Stimulated activated CD4-positive, alpha-beta T cell treated with anti-CD3 and anti-CD28 coated beads, Interleukin-4, amount 100 ng/mL, for 4 hours (primary cell): ENCODE measurements around the gene PPP1R14C.
"Not testable (repeated sequence)": the region's sequence is repeated elsewhere in the genome, so short reads cannot be mapped to it uniquely, and the experiment has no call there.

Source experiments
- DNase-seq, 2 experiments: peaks; one replicate each; pipeline ENCODE4 v3.0.0-alpha.2; 2020

Gene PPP1R14C

GRCh38 chr6:150172929-150173328, 30.1 kb downstream of the PPP1R14C start:
- DNase-seq = no peak

GRCh38 chr6:150175586-150176151, 32.8 kb downstream of the PPP1R14C start:
- DNase-seq = no peak

GRCh38 chr6:150176152-150176551, 33.3 kb downstream of the PPP1R14C start:
- no peak for DNase-seq

- DNase-seq = no peak
These were observed 33.8 kb downstream of the PPP1R14C start for GRCh38 chr6:150176659-150177058.

GRCh38 chr6:150177259-150177951, 34.6 kb downstream of the PPP1R14C start:
- DNase-seq = no peak

- no peak for DNase-seq
These were observed 35.2 kb downstream of the PPP1R14C start for GRCh38 chr6:150177952-150178520.

- DNase-seq = no peak
These were observed 36.2 kb downstream of the PPP1R14C start for GRCh38 chr6:150179030-150179429.

- not testable (repeated sequence) for DNase-seq
These were observed 37.1 kb downstream of the PPP1R14C start for GRCh38 chr6:150179907-150180424.

GRCh38 chr6:150180517-150180916, 37.7 kb downstream of the PPP1R14C start:
- no peak for DNase-seq

- no peak for DNase-seq
These were observed 39.7 kb downstream of the PPP1R14C start for GRCh38 chr6:150182460-150183078.

- DNase-seq = no peak
These were observed 40.3 kb downstream of the PPP1R14C start for GRCh38 chr6:150183105-150183504.

- no peak for DNase-seq
These were observed 41.1 kb downstream of the PPP1R14C start for GRCh38 chr6:150183966-150184365.

- DNase-seq = no peak
These were observed 42.2 kb downstream of the PPP1R14C start for GRCh38 chr6:150184850-150185731.

- no peak for DNase-seq
These were observed 42.9 kb downstream of the PPP1R14C start for GRCh38 chr6:150185732-150186117.

GRCh38 chr6:150186129-150186898, 43.5 kb downstream of the PPP1R14C start:
- no peak for DNase-seq

GRCh38 chr6:150187433-150187832, 44.6 kb downstream of the PPP1R14C start:
- not testable (repeated sequence) for DNase-seq

- no peak for DNase-seq
These were observed 46.3 kb downstream of the PPP1R14C start for GRCh38 chr6:150189122-150189521.

- DNase-seq = no peak
These were observed 49.0 kb downstream of the PPP1R14C start for GRCh38 chr6:150191809-150192208.

- DNase-seq = no peak
These were observed 51.4 kb downstream of the PPP1R14C start for GRCh38 chr6:150194195-150194594.

GRCh38 chr6:150195996-150196417, 53.2 kb downstream of the PPP1R14C start:
- no peak for DNase-seq

- DNase-seq = no peak
These were observed 54.3 kb downstream of the PPP1R14C start for GRCh38 chr6:150196942-150197745.
